Retinal pigment epithelial cell (primary cell): ENCODE results near the gene DIAPH3.

ENCODE experiments used
- DNase-seq: peaks from one replicate; pipeline ENCODE4 v3.0.0-alpha.2; 2010; ENCODE audit warnings: low read depth
- H3K4me3 ChIP-seq: 2 replicates; pipeline ENCODE4 v1.5.1; 2011; ENCODE audit warnings: mild to moderate bottlenecking, low read length, control low read depth, moderate library complexity
- CTCF ChIP-seq: conservative IDR thresholded peaks from 2 replicates; pipeline ENCODE4 v1.5.1; 2011; ENCODE audit warnings: low read depth, low read length, control low read depth, inconsistent platforms

The DIAPH3 gene

GRCh38 chr13:59806801-59807200, 356.9 kb downstream of the DIAPH3 start:
- TF ChIP-seq CTCF: no peak
- DNase-seq: no peak
- no peak overlapping the region for H3K4me3 ChIP-seq

- DNase-seq: no peak
- TF ChIP-seq CTCF: no peak
- no peak overlapping the region for H3K4me3 ChIP-seq
Observed at GRCh38 chr13:59801107-59801880, 362.4 kb downstream of the DIAPH3 start.

GRCh38 chr13:59793107-59793506, 370.6 kb downstream of the DIAPH3 start:
- no peak overlapping the region for H3K4me3 ChIP-seq
- DNase-seq: no peak
- no peak for TF ChIP-seq CTCF

- no peak for DNase-seq
- no peak for TF ChIP-seq CTCF
- H3K4me3 ChIP-seq: no peak overlapping the region
Observed at GRCh38 chr13:59790626-59791025, 373.1 kb downstream of the DIAPH3 start.

- TF ChIP-seq CTCF: no peak
- no peak for DNase-seq
- H3K4me3 ChIP-seq: no peak overlapping the region
Observed at GRCh38 chr13:59789558-59789957, 374.2 kb downstream of the DIAPH3 start.

GRCh38 chr13:59787679-59788078, 376.0 kb downstream of the DIAPH3 start:
- DNase-seq: no peak
- no peak for TF ChIP-seq CTCF
- no peak overlapping the region for H3K4me3 ChIP-seq

GRCh38 chr13:59782696-59783095, 381.0 kb downstream of the DIAPH3 start:
- no peak overlapping the region for H3K4me3 ChIP-seq
- no peak for TF ChIP-seq CTCF
- DNase-seq: no peak
